Subcutaneous abdominal adipose tissue (tissue), 5 donors: ENCODE measurements around the gene ZNF207.
"Not testable (repeated sequence)": the region's sequence is repeated elsewhere in the genome, so short reads cannot be mapped to it uniquely, and the experiment has no call there.

ENCODE experiments used
- H3K27ac ChIP-seq: one replicate; pipeline ENCODE4 v1.7.0; 2013; ENCODE audit warnings: low read depth, mild to moderate bottlenecking, inconsistent platforms, low read length, moderate library complexity
- H3K27me3 ChIP-seq, 5 donors: one replicate each; pipeline ENCODE4 v1.7.0; 2013; ENCODE audit warnings: low read length in 5 of 5, inconsistent platforms in 1 of 5; ENCODE audit not compliant: control insufficient read depth in 5 of 5, insufficient read depth in 4 of 5
- H3K36me3 ChIP-seq, 5 donors: one replicate each; pipeline ENCODE4 v1.7.0; 2013; ENCODE audit warnings: low read length in 5 of 5; ENCODE audit not compliant: control insufficient read depth in 5 of 5, insufficient read depth in 5 of 5
- H3K4me1 ChIP-seq, 5 donors: one replicate each; pipeline ENCODE4 v1.7.0; 2013; ENCODE audit warnings: low read length in 5 of 5, mild to moderate bottlenecking in 3 of 5, moderate library complexity in 1 of 5; ENCODE audit not compliant: control insufficient read depth in 5 of 5, insufficient read depth in 5 of 5
- H3K4me3 ChIP-seq, 5 donors: one replicate each; pipeline ENCODE4 v1.7.0; 2013; ENCODE audit warnings: low read length in 5 of 5, low read depth in 1 of 5
- H3K9ac ChIP-seq, 5 donors: one replicate each; pipeline ENCODE4 v1.7.0; 2013; ENCODE audit warnings: low read length in 5 of 5, mild to moderate bottlenecking in 4 of 5, moderate library complexity in 3 of 5
- H3K9me3 ChIP-seq, 5 donors: one replicate each; pipeline ENCODE4 v1.7.0; 2013; ENCODE audit warnings: low read length in 5 of 5; ENCODE audit not compliant: control insufficient read depth in 5 of 5
- donor health status: healthy.
- donor health status: healthy.
- donor health status: healthy.
- donor health status: healthy.
- donor health status: healthy.

ZNF207 gene

DNA sequence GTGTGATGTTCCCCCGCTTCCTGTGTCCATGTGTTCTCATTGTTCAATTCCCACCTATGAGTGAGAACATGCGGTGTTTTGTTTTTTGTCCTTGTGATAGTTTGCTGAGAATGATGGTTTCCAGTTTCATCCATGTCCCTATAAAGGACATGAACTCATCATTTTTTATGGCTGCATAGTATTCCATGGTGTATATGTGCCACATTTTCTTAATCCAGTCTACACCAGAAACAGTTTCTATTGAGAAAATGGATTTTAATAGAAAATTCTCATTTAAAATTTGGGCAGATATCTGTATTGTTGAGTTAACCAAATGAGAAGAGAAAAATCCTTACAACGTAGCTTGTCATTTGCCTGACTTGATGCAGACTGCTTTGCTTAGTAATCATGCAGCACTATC is 60.1 kb downstream of the ZNF207 start:
- not testable (repeated sequence) for H3K27me3 ChIP-seq, H3K9me3 ChIP-seq, H3K27ac ChIP-seq, H3K9ac ChIP-seq, H3K4me1 ChIP-seq, H3K4me3 ChIP-seq
- H3K36me3 ChIP-seq, result peaks cover 8 to 20% (median 13%) of the 10 kb centered on the region in 5 donors

DNA sequence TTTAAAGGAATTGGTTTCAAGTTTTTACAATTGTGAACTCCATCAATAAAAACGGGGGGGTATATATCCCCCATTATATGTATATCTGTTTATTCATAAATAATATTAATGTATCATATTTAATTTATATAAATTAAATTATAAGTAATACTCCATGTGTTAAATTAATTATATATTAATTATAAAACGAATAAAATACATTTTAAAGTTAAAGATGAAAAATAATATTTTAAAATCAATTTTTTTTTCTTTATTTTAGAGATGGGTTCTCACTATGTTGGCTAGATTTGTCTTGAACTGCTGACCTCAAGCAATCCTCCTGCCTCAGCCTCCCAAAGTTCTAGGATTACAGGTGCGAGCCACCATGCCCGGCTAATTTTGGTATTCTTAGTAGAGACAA is 76.9 kb downstream of the ZNF207 start:
- Histone ChIP-seq H3K27ac (no peak overlapping the region), H3K27me3 (no peaks in the 10 kb centered on the region), H3K9me3 (peaks cover 0 to 6% (median 3%) of the 10 kb centered on the region in 5 donors), H3K36me3 (peaks cover 0 to 5% (median 0%) of the 10 kb centered on the region in 5 donors), H3K4me3 (no peak overlapping the region), H3K4me1 (no peaks in the 10 kb centered on the region), H3K9ac (no peak overlapping the region)

- no peaks in the 10 kb centered on the region for H3K4me1 ChIP-seq
- no peak overlapping the region for H3K9ac ChIP-seq
- no peak overlapping the region for H3K4me3 ChIP-seq
- H3K36me3 ChIP-seq, result peaks cover 0 to 5% (median 0%) of the 10 kb centered on the region in 5 donors
- peaks cover 0 to 6% (median 3%) of the 10 kb centered on the region in 5 donors for H3K9me3 ChIP-seq
- H3K27ac ChIP-seq, result no peak overlapping the region
- H3K27me3 ChIP-seq, result no peaks in the 10 kb centered on the region
Measured at GRCh38 chr17:32429598-32429997, 79.6 kb downstream of the ZNF207 start.
